GM12878 (cell line): ENCODE data around the gene COX15. TPM values are rescaled to one million over a fixed set of nuclear protein-coding genes. Genes with fewer than 3 reads are reported as not detected.

ENCODE experiments used
- ATAC-seq: fragments of 200-7000 bp; cut with Tn5 transposase; 3 replicates; pipeline ENCODE4 v1.9.1; 2020; ENCODE audit warnings: mild to moderate bottlenecking, moderate library complexity
- BruUV-seq: library from RNA; stranded (reverse); fragments of 400-500 nt; replicated peaks from 2 replicates; lab custom pipeline; 2021; lab: Mats Ljungman, UMichigan
- CTCF ChIA-PET: fragments of 300-600 bp; sonication (Branson Sonifier 250); formaldehyde crosslinking; extraction: SDS; loops from one replicate; lab custom pipeline; 2021; ENCODE audit warnings: inconsistent platforms; lab: Yijun Ruan, JAX
- POLR2A ChIA-PET: fragments of 350-600 bp; formaldehyde crosslinking; extraction: SDS; loops from one replicate; lab custom pipeline; 2021; ENCODE audit warnings: inconsistent platforms; lab: Charles Lee
- RAD21 ChIA-PET: fragments of 300-600 bp; sonication (Branson Sonifier 250); formaldehyde crosslinking; loops from one replicate; lab custom pipeline; 2023; ENCODE audit warnings: antibody characterized with exemption; ENCODE audit not compliant: unreplicated experiment; lab: Charles Lee
- SMC1A ChIA-PET: fragments of 300-600 bp; sonication (Branson Sonifier 250); formaldehyde crosslinking; loops from one replicate; lab custom pipeline; 2023; ENCODE audit not compliant: unreplicated experiment, uncharacterized antibody; lab: Charles Lee
- DNase-seq: peaks from one replicate; pipeline ENCODE4 v3.0.0-alpha.2; 2011; ENCODE audit warnings: low read depth, low spot score
- FAIRE-seq: peaks from 3 replicates; lab custom pipeline; 2011; peaks lifted over from hg19 to GRCh38; lab: Jason Lieb, UNC
- H2AFZ ChIP-seq: 2 replicates; pipeline ENCODE4 v1.6.0; 2011; ENCODE audit warnings: low read depth, low read length, control low read depth; ENCODE audit not compliant: control insufficient read depth
- H3K27ac ChIP-seq: 2 replicates; pipeline ENCODE4 v1.5.1; 2011; ENCODE audit warnings: control low read depth; ENCODE audit not compliant: control insufficient read depth, insufficient read depth
- H3K27me3 ChIP-seq, 2 experiments: replicated peaks in 1 of 2; 2 replicates each; pipeline versions ENCODE4 v1.6.0 to v1.6.1; 2011; ENCODE audit warnings: low read length in 1 of 2; ENCODE audit not compliant: control insufficient read depth in 2 of 2, insufficient read depth in 2 of 2
- H3K36me3 ChIP-seq, 2 experiments: 2 replicates each; pipeline ENCODE4 v1.5.1; 2011; ENCODE audit warnings: low read length in 1 of 2; ENCODE audit not compliant: control insufficient read depth in 2 of 2, insufficient read depth in 2 of 2
- H3K4me1 ChIP-seq: 2 replicates; pipeline ENCODE4 v1.6.1; 2011; ENCODE audit warnings: mild to moderate bottlenecking, low read length, moderate library complexity, mixed read lengths; ENCODE audit not compliant: control insufficient read depth, insufficient read depth
- H3K4me2 ChIP-seq: 2 replicates; pipeline ENCODE4 v1.6.0; 2011; ENCODE audit warnings: control low read depth; ENCODE audit not compliant: control insufficient read depth, insufficient read depth
- H3K4me3 ChIP-seq: fragments of 200-600 bp; sonication (generic); 2 replicates; pipeline ENCODE4 v1.5.1; 2016
- H3K79me2 ChIP-seq: 2 replicates; pipeline ENCODE4 v1.6.0; 2011; ENCODE audit warnings: low read length; ENCODE audit not compliant: control insufficient read depth, insufficient read depth
- H3K9ac ChIP-seq: 2 replicates; pipeline ENCODE4 v1.8.0; 2011; ENCODE audit warnings: low read length, control low read depth, mixed read lengths; ENCODE audit not compliant: control insufficient read depth, insufficient read depth
- H3K9me3 ChIP-seq: replicated peaks from 3 replicates; pipeline ENCODE4 v1.5.1; 2011; ENCODE audit warnings: mild to moderate bottlenecking, low read length; ENCODE audit not compliant: control insufficient read depth, insufficient read depth
- H4K20me1 ChIP-seq: 2 replicates; pipeline ENCODE4 v1.6.0; 2011; ENCODE audit not compliant: control insufficient read depth, insufficient read depth
- E2F8 ChIP-seq: fragments of 450-650 bp; IDR thresholded peaks from 2 replicates; pipeline ENCODE4 v1.6.1; 2018; ENCODE audit warnings: mild to moderate bottlenecking, low read depth, moderate library complexity; ENCODE audit not compliant: partially characterized antibody
- EP300 ChIP-seq, 2 experiments: fragments of 150-350 bp in 1 of 2; IDR thresholded peaks; 2 replicates each; pipeline ENCODE4 v1.6.1; 2011 to 2012; ENCODE audit warnings: low read depth in 2 of 2, low read length in 2 of 2, borderline replicate concordance in 1 of 2, improper control_type of control experiment in 1 of 2, inconsistent platforms in 1 of 2; ENCODE audit not compliant: control insufficient read depth in 1 of 2
- HSF1 ChIP-seq: fragments of 150-350 bp; IDR thresholded peaks from 2 replicates; pipeline ENCODE4 v1.6.1; 2014; ENCODE audit warnings: mild to moderate bottlenecking, low read depth, low read length
- IRF3 ChIP-seq: fragments of 450-650 bp; IDR thresholded peaks from 2 replicates; pipeline ENCODE4 v1.6.1; 2014; ENCODE audit warnings: mild to moderate bottlenecking
- JUNB ChIP-seq: IDR thresholded peaks from 2 replicates; pipeline ENCODE4 v1.6.1; 2016; ENCODE audit warnings: antibody characterized with exemption, mild to moderate bottlenecking
- MEF2A ChIP-seq: IDR thresholded peaks from 2 replicates; pipeline ENCODE4 v1.6.1; 2011; ENCODE audit warnings: low read depth, mild to moderate bottlenecking, low read length, moderate library complexity; ENCODE audit not compliant: insufficient read depth
- NFIC ChIP-seq: IDR thresholded peaks from 2 replicates; pipeline ENCODE4 v1.6.1; 2012; ENCODE audit warnings: low read depth, mild to moderate bottlenecking, inconsistent platforms, low read length, moderate library complexity
- NRF1 ChIP-seq: conservative IDR thresholded peaks from 2 replicates; pipeline ENCODE4 v1.6.1; 2011; ENCODE audit warnings: mild to moderate bottlenecking, low read depth, low read length, improper control_type of control experiment
- TAF1 ChIP-seq: IDR thresholded peaks from 2 replicates; pipeline ENCODE4 v1.6.1; 2011; ENCODE audit warnings: mild to moderate bottlenecking, low read depth, low read length, borderline replicate concordance
- TARDBP ChIP-seq: IDR thresholded peaks from 2 replicates; pipeline ENCODE4 v1.6.1; 2016; ENCODE audit warnings: borderline replicate concordance
- ZBTB11 ChIP-seq: fragments of 450-650 bp; formaldehyde crosslinking; IDR thresholded peaks from 2 replicates; pipeline ENCODE4 v1.5.0; 2022; ENCODE audit warnings: mild to moderate bottlenecking, missing genetic modification characterization
- ZBTB33 ChIP-seq: fragments of 450-650 bp; IDR thresholded peaks from 2 replicates; pipeline ENCODE4 v1.6.1; 2017; ENCODE audit warnings: mild to moderate bottlenecking
- WGBS: methylation state at CpG from one replicate; pipeline ENCODE4 v1.1.6; 2016; ENCODE audit warnings: low lambda C conversion rate; ENCODE audit not compliant: insufficient replicate concordance, insufficient coverage; ENCODE audit errors: missing lambda C conversion rate; 5-methylcytosine and 5-hydroxymethylcytosine counted together
- in situ Hi-C: fragments of 300-500 bp; cut with MboI; formaldehyde crosslinking; loops from 9 replicates; pipeline ENCODE4 v1.14.3; 2018; ENCODE audit warnings: mixed read lengths
- intact Hi-C: fragments of 100-400 bp; cut with micrococcal nuclease; formaldehyde crosslinking; loops from one replicate; pipeline ENCODE4 v1.14.2; 2022; ENCODE audit not compliant: unreplicated experiment
- polyA plus RNA-seq, 11 experiments: library from polyadenylated mRNA; depleted of rRNA in 4 of 11; unstranded in 6 of 11; stranded (reverse) in 5 of 11; fragments of >200 nt; fragmentation: Nextera tagmentation in 4 of 11; fragmentation: Illumina TruSeq in 1 of 11; extraction: Ambion mirVana in 4 of 11; extraction: Trizol in 1 of 11; gene quantifications; 1 replicate in 1 of 11; 2 replicates in 10 of 11; pipeline versions ENCODE4 v1.2.1 to v1.2.3, GENCODE V29; 2011 to 2016; ENCODE audit warnings: inconsistent platforms in 2 of 11, missing spikeins in 2 of 11, low read depth in 1 of 11
- total RNA-seq, 4 experiments: library from RNA; depleted of rRNA in 3 of 4; stranded (reverse); fragments of >200 nt in 3 of 4; fragmentation: Illumina TruSeq in 1 of 4; extraction: Trizol in 1 of 4; gene quantifications; 2 replicates each; pipeline versions ENCODE4 v1.2.1 to v1.2.3, GENCODE V29; 2013 to 2021

Gene COX15
- total and polyA plus RNA-seq, 10 of the 15 experiments (the other 5 are each of a cell fraction or from before 2014, with no cell fraction given) = 30.2 to 50.7 (median 38.3) TPM

- Histone ChIP-seq H3K9ac (no peak overlapping the region), H3K4me3 (no peak overlapping the region), H3K79me2 (no peaks in the 10 kb centered on the region), H3K4me1 (peaks cover 20% of the 10 kb centered on the region), H3K36me3 (no peaks in the 10 kb centered on the region), H3K27me3 (no peaks in the 10 kb centered on the region), H3K4me2 (no peak overlapping the region), H4K20me1 (no peaks in the 10 kb centered on the region), H2AFZ (no peak overlapping the region), H3K27ac (no peak overlapping the region), H3K9me3 (no peaks in the 10 kb centered on the region; the same call in 2 of the 3 replicates)
- DNase-seq (no peak), FAIRE-seq (no peak), ATAC-seq (no peak)
- CTCF ChIA-PET = interaction anchor here (1.0 kb wide), 2 partner anchors 16 to 78 kb away, joined by 3 to 4 read pairs; no protein-coding TSS in a partner anchor
- intact Hi-C loops (no loop called here), in situ Hi-C loops (no loop called here)
- RAD21 ChIA-PET = interaction anchor here (0.8 kb wide), 1 partner anchor 20 kb away, joined by 3 read pairs; no protein-coding TSS in a partner anchor
- POLR2A ChIA-PET = interaction anchor here (0.6 kb wide), 1 partner anchor 38 kb away, joined by 4 read pairs; no protein-coding TSS in a partner anchor
- 88% methylated on average over 2 of the region's 2 CpGs for WGBS
- no TSS peak for BruUV-seq
- SMC1A ChIA-PET = interaction anchor here (1.0 to 1.9 kb wide), 4 partner anchors 8 to 410 kb away, joined by 3 to 6 read pairs (median 4); no protein-coding TSS in a partner anchor
- TF ChIP-seq EP300 (IDR thresholded peaks at IDR 0.05; ENCODE audit: borderline replicate concordance in 1 of 2, control insufficient read depth in 1 of 2, low read depth in 2 of 2, low read length in 2 of 2) (no peak), MEF2A (no peak), NRF1 (no peak), NFIC (no peak), TAF1 (no peak), HSF1 (no peak), E2F8 (no peak), TARDBP (no peak), ZBTB33 (no peak), ZBTB11 (no peak), JUNB (no peak), IRF3 (no peak)
Observed at GRCh38 chr10:99768556-99768955, 36.6 kb upstream of the COX15 start.
